Liver (tissue), 9 donors: ENCODE data around the gene TMEM161A. TPM values are rescaled to one million over a fixed set of nuclear protein-coding genes. Genes with fewer than 3 reads are reported as not detected.

Experiments used
- DNase-seq: peaks from one replicate; pipeline ENCODE4 v3.0.0-alpha.2; 2017; ENCODE audit warnings: low spot score
- H3K27ac ChIP-seq, 2 donors: one replicate each; pipeline ENCODE4 v1.7.0; 2013; ENCODE audit warnings: inconsistent platforms in 2 of 2, low read length in 2 of 2, control low read depth in 1 of 2, low read depth in 1 of 2, mild to moderate bottlenecking in 1 of 2
- H3K27me3 ChIP-seq, 4 donors: one replicate each; pipeline versions ENCODE4 v1.6.1 to v1.7.0; 2013; ENCODE audit warnings: low read length in 3 of 4, inconsistent platforms in 1 of 4, mild to moderate bottlenecking in 1 of 4, moderate library complexity in 1 of 4; ENCODE audit not compliant: control insufficient read depth in 4 of 4, insufficient read depth in 4 of 4
- H3K36me3 ChIP-seq, 4 donors: one replicate each; pipeline versions ENCODE4 v1.6.1 to v1.7.0; 2013; ENCODE audit warnings: low read length in 3 of 4, mild to moderate bottlenecking in 3 of 4, low read depth in 1 of 4, moderate library complexity in 1 of 4; ENCODE audit not compliant: control insufficient read depth in 4 of 4, insufficient read depth in 3 of 4
- H3K4me1 ChIP-seq, 4 donors: one replicate each; pipeline versions ENCODE4 v1.6.1 to v1.7.0; 2013; ENCODE audit warnings: low read length in 3 of 4, mild to moderate bottlenecking in 3 of 4, moderate library complexity in 1 of 4; ENCODE audit not compliant: control insufficient read depth in 4 of 4, insufficient read depth in 4 of 4
- H3K4me3 ChIP-seq, 3 donors: one replicate each; pipeline versions ENCODE4 v1.6.1 to v1.7.0; 2013; ENCODE audit warnings: low read length in 3 of 3, control low read depth in 1 of 3, low read depth in 1 of 3, mild to moderate bottlenecking in 1 of 3
- H3K9ac ChIP-seq, 2 donors: one replicate each; pipeline ENCODE4 v1.7.0; 2013; ENCODE audit warnings: low read length in 2 of 2, mild to moderate bottlenecking in 2 of 2, moderate library complexity in 2 of 2, control low read depth in 1 of 2, low read depth in 1 of 2
- H3K9me3 ChIP-seq, 4 donors: one replicate each; pipeline versions ENCODE4 v1.6.1 to v1.7.0; 2013; ENCODE audit warnings: low read length in 3 of 4; ENCODE audit not compliant: control insufficient read depth in 4 of 4
- EGR1 ChIP-seq, 2 donors: IDR thresholded peaks; 2 replicates each; pipeline ENCODE4 v1.6.1; 2016 to 2018; ENCODE audit warnings: antibody characterized with exemption in 2 of 2, low read depth in 2 of 2
- FOXA1 ChIP-seq: IDR thresholded peaks from 2 replicates; pipeline ENCODE4 v1.6.1; 2016; ENCODE audit warnings: antibody characterized with exemption
- FOXA2 ChIP-seq: IDR thresholded peaks from 2 replicates; pipeline ENCODE4 v1.6.1; 2016; ENCODE audit warnings: antibody characterized with exemption
- HNF4A ChIP-seq, 2 donors: conservative IDR thresholded peaks; 2 replicates each; pipeline ENCODE4 v1.6.1; 2016; ENCODE audit warnings: antibody characterized with exemption in 2 of 2, mild to moderate bottlenecking in 2 of 2
- HNF4G ChIP-seq: IDR thresholded peaks from 2 replicates; pipeline ENCODE4 v1.6.1; 2016; ENCODE audit warnings: antibody characterized with exemption
- JUND ChIP-seq, 2 donors: IDR thresholded peaks; 2 replicates each; pipeline ENCODE4 v1.6.1; 2016; ENCODE audit warnings: antibody characterized with exemption in 2 of 2
- NR2F2 ChIP-seq: IDR thresholded peaks from 2 replicates; pipeline ENCODE4 v1.6.1; 2016; ENCODE audit warnings: antibody characterized with exemption
- RAD21 ChIP-seq, 2 donors: IDR thresholded peaks; 2 replicates each; pipeline ENCODE4 v1.6.1; 2016; ENCODE audit warnings: antibody characterized with exemption in 2 of 2, mild to moderate bottlenecking in 2 of 2
- RXRA ChIP-seq, 2 donors: IDR thresholded peaks; 2 replicates each; pipeline ENCODE4 v1.6.1; 2017 to 2018; ENCODE audit warnings: antibody characterized with exemption in 2 of 2, mild to moderate bottlenecking in 1 of 2
- TAF1 ChIP-seq: conservative IDR thresholded peaks from 2 replicates; pipeline ENCODE4 v1.6.1; 2016; ENCODE audit warnings: antibody characterized with exemption, mild to moderate bottlenecking
- YY1 ChIP-seq: IDR thresholded peaks from 2 replicates; pipeline ENCODE4 v1.6.1; 2016; ENCODE audit warnings: antibody characterized with exemption, mild to moderate bottlenecking
- WGBS: extraction: QIAGEN DNeasy Blood & Tissue Kit; methylation state at CpG from one replicate; pipeline ENCODE4 v1.1.7; 2013; 5-methylcytosine and 5-hydroxymethylcytosine counted together
- polyA plus RNA-seq, 2 donors: library from polyadenylated mRNA; stranded (reverse) in 1 of 2; unstranded in 1 of 2; fragments of 200-250 nt in 1 of 2; fragments of >200 nt in 1 of 2; fragmentation: Nextera tagmentation in 1 of 2; extraction: Ambion mirVana in 1 of 2; gene quantifications; one replicate each; pipeline versions ENCODE4 v1.2.1 to v1.2.3, GENCODE V29; 2013 to 2015
- total RNA-seq, 2 donors: library from RNA; depleted of rRNA; stranded (reverse); fragments of >200 nt; gene quantifications; one replicate each; pipeline ENCODE4 v1.2.3, GENCODE V29; 2014
- TF ChIP-seq, protein P1 (sequence below): IDR thresholded peaks from 2 replicates; pipeline ENCODE4 v1.6.1; 2016; ENCODE audit warnings: antibody characterized with exemption
- TF ChIP-seq, protein P2 (sequence below): IDR thresholded peaks from 2 replicates; pipeline ENCODE4 v1.6.1; 2016; ENCODE audit warnings: antibody characterized with exemption
- TF ChIP-seq, protein P3 (sequence below): IDR thresholded peaks from 2 replicates; pipeline ENCODE4 v1.6.1; 2016; ENCODE audit warnings: antibody characterized with exemption, mild to moderate bottlenecking
- TF ChIP-seq, protein P4 (sequence below): fragments of 150-350 bp; IDR thresholded peaks from 2 replicates; pipeline ENCODE4 v1.5.1; 2017; ENCODE audit warnings: improper control_type of control experiment, low read depth, low read length; ENCODE audit not compliant: missing input control
- donor health status: healthy.
- donor health status: healthy.
- donor health status: healthy.
- donor health status: healthy.
- donor health status: healthy.

Gene TMEM161A
- total and polyA plus RNA-seq, 4 donors: 13.1 to 27.1 (median 24.0) TPM

DNA sequence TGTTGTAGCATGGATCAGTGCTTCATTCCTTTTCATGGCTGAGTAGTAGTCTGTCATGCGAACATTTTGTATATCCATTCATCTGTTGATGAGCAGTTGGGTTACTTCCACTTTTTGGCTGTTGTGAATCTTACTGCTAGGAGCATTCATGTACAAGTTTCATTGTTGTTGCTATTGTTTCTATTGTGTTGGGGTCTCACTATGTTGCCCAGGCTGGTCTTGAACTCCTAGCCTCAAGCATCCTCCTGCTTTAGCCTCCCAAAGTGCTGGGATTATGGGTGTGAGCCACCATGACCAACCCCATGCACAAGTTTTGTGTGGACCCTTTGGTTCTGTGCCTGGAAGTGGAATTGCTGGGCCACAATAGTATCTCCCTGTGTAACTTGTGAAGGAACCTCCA lies 58.7 kb downstream of the TMEM161A start (continued):
- TF ChIP-seq, protein P1, sequence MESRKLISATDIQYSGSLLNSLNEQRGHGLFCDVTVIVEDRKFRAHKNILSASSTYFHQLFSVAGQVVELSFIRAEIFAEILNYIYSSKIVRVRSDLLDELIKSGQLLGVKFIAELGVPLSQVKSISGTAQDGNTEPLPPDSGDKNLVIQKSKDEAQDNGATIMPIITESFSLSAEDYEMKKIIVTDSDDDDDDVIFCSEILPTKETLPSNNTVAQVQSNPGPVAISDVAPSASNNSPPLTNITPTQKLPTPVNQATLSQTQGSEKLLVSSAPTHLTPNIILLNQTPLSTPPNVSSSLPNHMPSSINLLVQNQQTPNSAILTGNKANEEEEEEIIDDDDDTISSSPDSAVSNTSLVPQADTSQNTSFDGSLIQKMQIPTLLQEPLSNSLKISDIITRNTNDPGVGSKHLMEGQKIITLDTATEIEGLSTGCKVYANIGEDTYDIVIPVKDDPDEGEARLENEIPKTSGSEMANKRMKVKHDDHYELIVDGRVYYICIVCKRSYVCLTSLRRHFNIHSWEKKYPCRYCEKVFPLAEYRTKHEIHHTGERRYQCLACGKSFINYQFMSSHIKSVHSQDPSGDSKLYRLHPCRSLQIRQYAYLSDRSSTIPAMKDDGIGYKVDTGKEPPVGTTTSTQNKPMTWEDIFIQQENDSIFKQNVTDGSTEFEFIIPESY: no peak
- TF ChIP-seq EGR1 (IDR thresholded peaks at IDR 0.05; ENCODE audit: low read depth in 2 of 2): no peak
- no peak for TF ChIP-seq FOXA2

DNA sequence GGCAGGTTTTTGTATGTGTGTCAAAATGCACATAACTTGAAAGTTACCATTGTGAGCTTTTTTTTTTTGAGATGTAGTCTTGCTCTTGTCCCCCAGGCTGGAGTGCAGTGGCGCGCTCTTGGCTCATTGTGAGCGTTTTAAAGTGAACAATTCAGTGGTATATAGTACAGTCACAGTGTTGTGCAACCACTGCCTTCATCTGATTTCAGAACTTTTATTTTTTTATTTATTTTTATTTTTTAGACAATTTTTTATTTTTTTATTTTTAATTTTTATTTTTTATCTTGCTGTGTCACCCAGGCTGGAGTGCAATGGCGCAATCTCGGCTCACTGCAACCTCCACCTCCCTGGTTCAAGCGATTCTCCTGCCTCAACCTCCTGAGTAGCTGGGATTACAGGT lies 59.5 kb downstream of the TMEM161A start:
- Histone ChIP-seq H3K36me3 (peaks cover 0 to 2% (median under 1%) of the 10 kb centered on the region in 4 donors), H3K4me3 (no peak overlapping the region), H3K9me3 (no peaks in the 10 kb centered on the region), H3K4me1 (peaks cover 6 to 46% (median 21%) of the 10 kb centered on the region in 4 donors), H3K9ac (no peak overlapping the region), H3K27me3 (no peaks in the 10 kb centered on the region), H3K27ac (no peak overlapping the region)
- no peak for DNase-seq
- TF ChIP-seq, protein P2, sequence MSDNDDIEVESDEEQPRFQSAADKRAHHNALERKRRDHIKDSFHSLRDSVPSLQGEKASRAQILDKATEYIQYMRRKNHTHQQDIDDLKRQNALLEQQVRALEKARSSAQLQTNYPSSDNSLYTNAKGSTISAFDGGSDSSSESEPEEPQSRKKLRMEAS: no peak
- TF ChIP-seq FOXA1: no peak
- TF ChIP-seq, protein P3, sequence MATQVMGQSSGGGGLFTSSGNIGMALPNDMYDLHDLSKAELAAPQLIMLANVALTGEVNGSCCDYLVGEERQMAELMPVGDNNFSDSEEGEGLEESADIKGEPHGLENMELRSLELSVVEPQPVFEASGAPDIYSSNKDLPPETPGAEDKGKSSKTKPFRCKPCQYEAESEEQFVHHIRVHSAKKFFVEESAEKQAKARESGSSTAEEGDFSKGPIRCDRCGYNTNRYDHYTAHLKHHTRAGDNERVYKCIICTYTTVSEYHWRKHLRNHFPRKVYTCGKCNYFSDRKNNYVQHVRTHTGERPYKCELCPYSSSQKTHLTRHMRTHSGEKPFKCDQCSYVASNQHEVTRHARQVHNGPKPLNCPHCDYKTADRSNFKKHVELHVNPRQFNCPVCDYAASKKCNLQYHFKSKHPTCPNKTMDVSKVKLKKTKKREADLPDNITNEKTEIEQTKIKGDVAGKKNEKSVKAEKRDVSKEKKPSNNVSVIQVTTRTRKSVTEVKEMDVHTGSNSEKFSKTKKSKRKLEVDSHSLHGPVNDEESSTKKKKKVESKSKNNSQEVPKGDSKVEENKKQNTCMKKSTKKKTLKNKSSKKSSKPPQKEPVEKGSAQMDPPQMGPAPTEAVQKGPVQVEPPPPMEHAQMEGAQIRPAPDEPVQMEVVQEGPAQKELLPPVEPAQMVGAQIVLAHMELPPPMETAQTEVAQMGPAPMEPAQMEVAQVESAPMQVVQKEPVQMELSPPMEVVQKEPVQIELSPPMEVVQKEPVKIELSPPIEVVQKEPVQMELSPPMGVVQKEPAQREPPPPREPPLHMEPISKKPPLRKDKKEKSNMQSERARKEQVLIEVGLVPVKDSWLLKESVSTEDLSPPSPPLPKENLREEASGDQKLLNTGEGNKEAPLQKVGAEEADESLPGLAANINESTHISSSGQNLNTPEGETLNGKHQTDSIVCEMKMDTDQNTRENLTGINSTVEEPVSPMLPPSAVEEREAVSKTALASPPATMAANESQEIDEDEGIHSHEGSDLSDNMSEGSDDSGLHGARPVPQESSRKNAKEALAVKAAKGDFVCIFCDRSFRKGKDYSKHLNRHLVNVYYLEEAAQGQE: no peak
- no peak for TF ChIP-seq JUND (IDR thresholded peaks at IDR 0.05)
- TF ChIP-seq, protein P1: no peak
- TF ChIP-seq NR2F2: no peak
- TF ChIP-seq TAF1: no peak
- WGBS: 93% methylated on average over 6 of the region's 6 CpGs

DNA sequence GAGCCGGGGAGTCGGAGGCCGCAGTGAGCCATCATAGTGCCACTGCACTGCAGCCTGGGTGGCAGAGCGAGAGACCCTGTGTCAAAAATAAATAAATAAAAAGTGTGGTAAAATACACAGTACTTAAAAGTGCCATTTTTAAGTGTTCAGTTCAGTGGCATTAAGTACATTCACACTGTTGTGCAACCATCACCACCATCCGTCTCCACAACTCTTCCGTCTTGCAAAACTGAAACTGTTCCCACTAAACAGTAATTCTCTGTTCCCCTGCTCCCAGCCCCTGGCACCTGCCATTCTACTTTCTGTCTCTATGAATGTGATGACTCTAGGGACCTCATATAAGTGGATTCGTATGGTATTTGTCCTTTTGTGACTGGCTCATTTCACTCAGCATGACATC lies 61.2 kb downstream of the TMEM161A start:
- H3K4me3 ChIP-seq: no peak overlapping the region
- no peaks in the 10 kb centered on the region for H3K9me3 ChIP-seq
- WGBS: 65% methylated on average over 7 of the region's 7 CpGs
- H3K4me1 ChIP-seq: peaks cover 6 to 55% (median 28%) of the 10 kb centered on the region in 4 donors
- DNase-seq: no peak
- no peak overlapping the region for H3K9ac ChIP-seq
- H3K27ac ChIP-seq: peak overlapping the region; percentile 51 to 71
- peaks cover 0 to 1% (median 0%) of the 10 kb centered on the region in 4 donors for H3K36me3 ChIP-seq
- H3K27me3 ChIP-seq: no peaks in the 10 kb centered on the region
- TF ChIP-seq RAD21 (IDR thresholded peaks at IDR 0.05) (no peak), FOXA2 (no peak), RXRA (IDR thresholded peaks at IDR 0.05) (peak; percentile 81 to 93), HNF4A (conservative IDR thresholded peaks at IDR 0.05) (peak in 1 of 2 donors; percentile 19), HNF4G (no peak), YY1 (peak; percentile 23)
- TF ChIP-seq, protein P4, sequence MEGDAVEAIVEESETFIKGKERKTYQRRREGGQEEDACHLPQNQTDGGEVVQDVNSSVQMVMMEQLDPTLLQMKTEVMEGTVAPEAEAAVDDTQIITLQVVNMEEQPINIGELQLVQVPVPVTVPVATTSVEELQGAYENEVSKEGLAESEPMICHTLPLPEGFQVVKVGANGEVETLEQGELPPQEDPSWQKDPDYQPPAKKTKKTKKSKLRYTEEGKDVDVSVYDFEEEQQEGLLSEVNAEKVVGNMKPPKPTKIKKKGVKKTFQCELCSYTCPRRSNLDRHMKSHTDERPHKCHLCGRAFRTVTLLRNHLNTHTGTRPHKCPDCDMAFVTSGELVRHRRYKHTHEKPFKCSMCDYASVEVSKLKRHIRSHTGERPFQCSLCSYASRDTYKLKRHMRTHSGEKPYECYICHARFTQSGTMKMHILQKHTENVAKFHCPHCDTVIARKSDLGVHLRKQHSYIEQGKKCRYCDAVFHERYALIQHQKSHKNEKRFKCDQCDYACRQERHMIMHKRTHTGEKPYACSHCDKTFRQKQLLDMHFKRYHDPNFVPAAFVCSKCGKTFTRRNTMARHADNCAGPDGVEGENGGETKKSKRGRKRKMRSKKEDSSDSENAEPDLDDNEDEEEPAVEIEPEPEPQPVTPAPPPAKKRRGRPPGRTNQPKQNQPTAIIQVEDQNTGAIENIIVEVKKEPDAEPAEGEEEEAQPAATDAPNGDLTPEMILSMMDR: no peak
- TF ChIP-seq, protein P3: no peak
- TF ChIP-seq, protein P1: no peak
